Thoracic aorta (tissue), 2 donors: ENCODE data around the gene ENTPD1. TPM values are rescaled to one million over a fixed set of nuclear protein-coding genes. Genes with fewer than 3 reads are reported as not detected.
"Not testable (repeated sequence)": the region's sequence is repeated elsewhere in the genome, so short reads cannot be mapped to it uniquely, and the experiment has no call there.

Source experiments
- ATAC-seq: fragments of 150-250 bp; one replicate; pipeline ENCODE4 v1.8.0; 2017; ENCODE audit warnings: low read depth; ENCODE audit not compliant: insufficient number of reproducible peaks, low FRiP score
- DNase-seq: peaks from one replicate; pipeline ENCODE4 v3.0.0-alpha.2; 2020; ENCODE audit warnings: low spot score
- H3K27ac ChIP-seq, 2 donors: fragments of 200-600 bp; sonication (generic); 1 replicate in 1 of 2; 2 replicates in 1 of 2; pipeline ENCODE4 v1.5.1; 2016; ENCODE audit warnings: mild to moderate bottlenecking in 2 of 2, moderate library complexity in 2 of 2
- H3K27me3 ChIP-seq: fragments of 200-600 bp; sonication (generic); replicated peaks from 2 replicates; pipeline ENCODE4 v1.6.0; 2016; ENCODE audit warnings: mild to moderate bottlenecking; ENCODE audit not compliant: insufficient read depth
- H3K36me3 ChIP-seq: fragments of 200-600 bp; sonication (generic); one replicate; pipeline ENCODE4 v1.5.1; 2016
- H3K4me1 ChIP-seq, 2 donors: fragments of 200-600 bp; sonication (generic); 1 replicate in 1 of 2; 2 replicates in 1 of 2; pipeline versions ENCODE4 v1.5.1 to v1.6.0; 2016; ENCODE audit warnings: low read depth in 2 of 2, mild to moderate bottlenecking in 1 of 2; ENCODE audit not compliant: control insufficient read depth in 1 of 2
- H3K4me3 ChIP-seq: fragments of 200-600 bp; sonication (generic); 2 replicates; pipeline ENCODE4 v1.5.1; 2016; ENCODE audit warnings: mild to moderate bottlenecking
- H3K9me3 ChIP-seq: fragments of 200-600 bp; sonication (generic); 2 replicates; pipeline ENCODE4 v1.5.1; 2016
- total RNA-seq, 2 donors: library from RNA; depleted of rRNA; stranded (reverse); fragments of >200 nt; gene quantifications; one replicate each; pipeline versions ENCODE4 v1.1.0 to v1.2.3, GENCODE V29; 2016
- TF ChIP-seq, protein P1 (sequence below): fragments of 200-600 bp; sonication (generic); IDR thresholded peaks from one replicate; pipeline ENCODE4 v1.5.1; 2019; ENCODE audit warnings: antibody characterized with exemption

The ENTPD1 gene
- total RNA-seq, 2 donors from 2014 or later = 32.1 to 63.6 TPM

DNA sequence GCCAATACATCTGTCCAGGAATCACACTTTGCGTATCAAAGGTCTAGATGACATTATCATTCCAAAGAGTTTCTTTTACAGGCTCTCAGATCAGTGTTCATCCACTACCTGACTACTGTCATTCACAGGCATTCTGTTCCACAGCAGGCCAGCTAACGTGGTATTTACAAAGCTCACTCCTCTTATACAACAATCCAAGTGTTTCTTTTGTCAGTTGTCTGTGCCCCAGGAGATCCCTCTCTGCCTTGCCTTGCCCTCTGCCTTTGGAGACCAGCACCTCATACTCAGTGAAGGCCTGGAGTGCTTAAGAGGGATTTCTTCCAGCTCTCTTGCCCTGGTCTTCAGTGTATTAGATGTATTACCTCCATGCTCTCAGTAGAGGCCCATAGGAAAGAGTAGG lies 117.2 kb downstream of the ENTPD1 start:
- TF ChIP-seq, protein P1, sequence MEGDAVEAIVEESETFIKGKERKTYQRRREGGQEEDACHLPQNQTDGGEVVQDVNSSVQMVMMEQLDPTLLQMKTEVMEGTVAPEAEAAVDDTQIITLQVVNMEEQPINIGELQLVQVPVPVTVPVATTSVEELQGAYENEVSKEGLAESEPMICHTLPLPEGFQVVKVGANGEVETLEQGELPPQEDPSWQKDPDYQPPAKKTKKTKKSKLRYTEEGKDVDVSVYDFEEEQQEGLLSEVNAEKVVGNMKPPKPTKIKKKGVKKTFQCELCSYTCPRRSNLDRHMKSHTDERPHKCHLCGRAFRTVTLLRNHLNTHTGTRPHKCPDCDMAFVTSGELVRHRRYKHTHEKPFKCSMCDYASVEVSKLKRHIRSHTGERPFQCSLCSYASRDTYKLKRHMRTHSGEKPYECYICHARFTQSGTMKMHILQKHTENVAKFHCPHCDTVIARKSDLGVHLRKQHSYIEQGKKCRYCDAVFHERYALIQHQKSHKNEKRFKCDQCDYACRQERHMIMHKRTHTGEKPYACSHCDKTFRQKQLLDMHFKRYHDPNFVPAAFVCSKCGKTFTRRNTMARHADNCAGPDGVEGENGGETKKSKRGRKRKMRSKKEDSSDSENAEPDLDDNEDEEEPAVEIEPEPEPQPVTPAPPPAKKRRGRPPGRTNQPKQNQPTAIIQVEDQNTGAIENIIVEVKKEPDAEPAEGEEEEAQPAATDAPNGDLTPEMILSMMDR = no peak
- H3K4me3 ChIP-seq = no peak overlapping the region
- H3K4me1 ChIP-seq = no peaks in the 10 kb centered on the region
- no peaks in the 10 kb centered on the region for H3K27me3 ChIP-seq
- no peak for ATAC-seq
- H3K9me3 ChIP-seq = no peaks in the 10 kb centered on the region
- DNase-seq = no peak
- H3K36me3 ChIP-seq = peaks cover 27% of the 10 kb centered on the region
- no peak overlapping the region for H3K27ac ChIP-seq

DNA sequence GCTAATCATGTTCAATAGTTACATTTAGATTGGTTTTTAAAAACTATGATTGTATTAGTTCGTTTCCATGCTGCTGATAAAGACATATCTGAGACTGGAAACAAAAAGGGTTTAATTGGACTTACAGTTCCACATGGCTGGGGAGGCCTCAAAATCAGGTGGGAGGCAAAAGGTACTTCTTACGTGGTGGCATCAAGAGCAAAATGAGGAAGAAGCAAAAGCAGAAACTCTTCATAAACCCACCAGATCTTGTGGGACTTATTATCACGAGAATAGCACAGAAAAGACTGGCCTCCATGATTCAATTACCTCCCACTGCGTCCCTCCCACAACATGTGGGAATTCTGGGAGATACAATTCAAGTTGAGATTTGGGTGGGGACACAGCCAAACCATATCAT lies 117.7 kb downstream of the ENTPD1 start:
- H3K9me3 ChIP-seq = no peaks in the 10 kb centered on the region
- no peak overlapping the region for H3K27ac ChIP-seq
- no peak for DNase-seq
- H3K36me3 ChIP-seq = peaks cover 22% of the 10 kb centered on the region
- no peak for ATAC-seq
- H3K27me3 ChIP-seq = no peaks in the 10 kb centered on the region
- TF ChIP-seq, protein P1 = no peak
- H3K4me3 ChIP-seq = no peak overlapping the region
- no peaks in the 10 kb centered on the region for H3K4me1 ChIP-seq

DNA sequence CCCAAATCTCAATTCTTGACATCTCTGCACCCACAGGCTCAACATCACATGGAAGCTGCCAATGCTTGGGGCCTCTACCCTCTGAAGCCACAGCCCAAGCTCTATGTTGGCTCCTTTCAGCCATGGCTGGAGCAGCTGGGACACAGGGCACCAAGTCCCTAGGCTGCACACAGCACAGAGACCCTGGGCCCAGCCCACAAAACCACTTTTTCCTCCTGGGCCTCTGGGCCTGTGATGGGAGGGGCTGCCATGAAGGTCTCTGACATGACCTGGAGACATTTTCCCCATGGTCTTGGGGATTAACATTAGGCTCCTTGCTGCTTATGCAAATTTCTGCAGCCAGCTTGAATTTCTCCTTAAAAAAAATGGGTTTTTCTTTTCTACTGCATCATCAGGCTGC lies 118.8 kb downstream of the ENTPD1 start:
- H3K27me3 ChIP-seq, H3K4me3 ChIP-seq, DNase-seq, H3K9me3 ChIP-seq, ATAC-seq, H3K27ac ChIP-seq: not testable (repeated sequence)
- H3K4me1 ChIP-seq = peaks cover 3 to 10% of the 10 kb centered on the region in 2 donors
- peaks cover 21% of the 10 kb centered on the region for H3K36me3 ChIP-seq

DNA sequence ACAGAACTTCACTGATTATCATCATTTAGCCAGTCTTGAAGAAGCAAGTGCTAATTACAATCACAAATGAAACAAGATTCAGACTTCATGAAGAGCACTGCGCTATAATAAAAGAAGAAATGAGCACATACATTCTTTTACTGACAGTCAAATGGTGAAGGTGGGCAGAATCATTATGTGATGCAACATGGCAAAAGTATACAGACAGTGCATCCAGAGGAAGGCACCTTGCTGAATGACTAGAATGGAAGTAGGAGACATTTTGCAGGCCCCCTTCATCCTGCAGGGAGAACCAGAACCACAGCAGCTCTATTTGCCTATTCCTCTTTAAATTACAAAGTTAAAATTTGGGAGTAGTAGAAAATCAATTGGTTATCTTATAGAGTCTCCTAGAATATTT lies 120.8 kb downstream of the ENTPD1 start:
- H3K4me1 ChIP-seq = peaks cover 17 to 28% of the 10 kb centered on the region in 2 donors
- no peaks in the 10 kb centered on the region for H3K27me3 ChIP-seq
- H3K9me3 ChIP-seq = no peaks in the 10 kb centered on the region
- no peak for ATAC-seq
- no peak for DNase-seq
- peaks cover 15% of the 10 kb centered on the region for H3K36me3 ChIP-seq
- TF ChIP-seq, protein P1 = no peak
- no peak overlapping the region for H3K4me3 ChIP-seq
- no peak overlapping the region for H3K27ac ChIP-seq

DNA sequence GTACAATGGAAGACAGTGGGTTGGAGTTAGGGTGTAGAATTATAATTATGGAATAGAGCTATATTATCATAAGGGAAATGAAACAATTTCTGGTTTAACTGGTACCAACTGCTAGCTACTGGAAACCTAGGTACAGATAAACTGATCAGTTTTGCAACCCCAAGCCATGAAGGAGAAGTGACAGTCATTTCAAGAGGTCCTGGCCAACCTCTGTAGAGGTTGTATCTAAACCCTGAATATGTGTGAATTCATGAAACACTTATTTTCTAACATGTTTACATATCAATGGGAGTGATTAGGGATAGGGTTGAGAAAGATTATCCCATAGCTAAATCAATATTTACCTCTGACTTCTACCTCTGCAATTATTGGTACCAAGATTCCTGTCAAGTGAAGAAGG lies 121.9 kb downstream of the ENTPD1 start:
- peaks cover 15% of the 10 kb centered on the region for H3K36me3 ChIP-seq
- TF ChIP-seq, protein P1 = no peak
- H3K4me1 ChIP-seq = peaks cover 20 to 32% of the 10 kb centered on the region in 2 donors
- H3K27ac ChIP-seq = no peak overlapping the region
- H3K4me3 ChIP-seq = no peak overlapping the region
- H3K9me3 ChIP-seq = no peaks in the 10 kb centered on the region
- ATAC-seq = no peak
- no peak for DNase-seq
- H3K27me3 ChIP-seq = no peaks in the 10 kb centered on the region

DNA sequence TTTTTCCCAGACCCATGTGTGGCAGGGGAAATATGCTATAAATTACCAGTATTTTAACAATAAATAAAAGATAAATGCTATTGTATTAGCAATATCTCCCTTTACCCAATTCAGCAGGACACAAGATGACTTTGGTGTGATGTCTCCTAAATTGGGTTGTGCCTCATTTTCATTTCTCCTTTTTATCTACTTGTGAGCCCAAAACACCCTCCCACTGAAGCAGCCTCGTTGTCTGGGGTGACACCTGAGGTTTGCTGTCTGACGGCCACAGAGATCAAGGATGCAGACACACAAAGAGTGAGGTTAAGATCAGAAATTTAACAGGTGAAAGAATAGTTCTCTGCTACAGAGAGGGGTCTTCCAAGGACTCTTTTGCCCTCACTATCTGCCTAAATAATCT lies 124.7 kb downstream of the ENTPD1 start:
- Histone ChIP-seq H3K27ac (peak overlapping the region; percentile 84 to 88), H3K4me3 (peak overlapping the region; percentile 20)

More for the DNA sequence above, 124.7 kb downstream of the ENTPD1 start:
- DNase-seq (no peak), ATAC-seq (no peak)
- Histone ChIP-seq H3K36me3 (no peaks in the 10 kb centered on the region), H3K9me3 (no peaks in the 10 kb centered on the region), H3K27me3 (no peaks in the 10 kb centered on the region), H3K4me1 (peaks cover 24 to 48% of the 10 kb centered on the region in 2 donors)
- TF ChIP-seq, protein P1 = no peak
